GM18526 (cell line): ENCODE results near the gene HOTAIR.

Source experiments
- POLR2A ChIP-seq: IDR thresholded peaks from 3 replicates; pipeline ENCODE4 v1.6.1; 2011; ENCODE audit not compliant: insufficient read length; ENCODE audit errors: extremely low read depth

The HOTAIR gene

DNA sequence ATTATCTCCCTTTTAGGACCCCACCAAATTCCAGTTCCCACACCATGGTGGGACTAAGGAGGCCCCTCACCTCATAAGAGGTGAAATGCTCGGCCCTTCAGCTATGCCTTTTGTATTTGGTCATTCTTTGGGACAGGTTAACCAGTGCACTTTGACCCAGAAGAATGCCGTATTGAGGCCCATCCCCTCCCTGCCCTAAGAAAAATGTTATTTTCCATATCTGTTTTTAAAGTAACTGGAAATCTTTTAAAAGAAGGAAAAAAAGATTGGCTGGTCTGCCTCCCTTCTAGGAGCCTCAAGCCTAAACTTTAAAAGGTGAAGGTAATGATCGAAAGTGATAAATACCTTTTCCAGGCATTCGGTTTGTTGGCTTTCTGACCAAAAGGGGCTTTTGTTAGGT, 41.8 kb downstream of the HOTAIR start:
- no peak for TF ChIP-seq POLR2A

DNA sequence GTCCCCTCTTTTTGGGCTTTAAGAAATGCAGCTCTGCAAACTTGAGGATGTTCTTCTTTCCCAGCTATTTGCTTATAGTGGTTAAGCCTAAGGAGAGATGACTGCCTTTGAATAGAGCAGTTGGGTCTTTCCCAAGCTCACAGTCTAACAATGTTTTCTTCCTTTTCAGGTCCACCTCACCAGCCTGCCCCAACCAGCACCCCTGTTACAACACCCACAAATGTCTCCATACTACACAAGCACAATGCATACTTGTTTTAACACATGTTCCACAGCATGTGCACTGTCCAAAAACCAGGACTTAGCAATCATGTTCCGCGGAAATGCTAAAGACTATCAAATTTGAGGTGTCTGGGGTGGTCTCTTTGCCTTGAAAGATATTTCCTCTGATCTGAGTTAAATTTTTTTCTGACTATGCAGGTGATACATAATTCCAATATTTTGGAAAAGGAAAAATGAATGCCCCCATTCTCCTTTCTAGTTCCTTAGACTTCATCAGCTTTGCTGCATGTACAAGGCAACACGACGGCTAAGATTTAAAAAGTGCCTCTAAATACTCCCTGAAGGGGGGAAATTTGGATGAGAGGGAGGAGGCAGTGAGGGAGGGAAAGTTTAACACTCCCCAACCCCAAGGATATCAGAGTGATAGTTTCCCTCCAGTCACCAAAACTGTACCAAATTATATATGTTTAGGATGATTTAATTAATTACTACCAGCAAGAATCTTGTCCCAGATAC, 42.7 kb downstream of the HOTAIR start:
- no peak for TF ChIP-seq POLR2A

DNA sequence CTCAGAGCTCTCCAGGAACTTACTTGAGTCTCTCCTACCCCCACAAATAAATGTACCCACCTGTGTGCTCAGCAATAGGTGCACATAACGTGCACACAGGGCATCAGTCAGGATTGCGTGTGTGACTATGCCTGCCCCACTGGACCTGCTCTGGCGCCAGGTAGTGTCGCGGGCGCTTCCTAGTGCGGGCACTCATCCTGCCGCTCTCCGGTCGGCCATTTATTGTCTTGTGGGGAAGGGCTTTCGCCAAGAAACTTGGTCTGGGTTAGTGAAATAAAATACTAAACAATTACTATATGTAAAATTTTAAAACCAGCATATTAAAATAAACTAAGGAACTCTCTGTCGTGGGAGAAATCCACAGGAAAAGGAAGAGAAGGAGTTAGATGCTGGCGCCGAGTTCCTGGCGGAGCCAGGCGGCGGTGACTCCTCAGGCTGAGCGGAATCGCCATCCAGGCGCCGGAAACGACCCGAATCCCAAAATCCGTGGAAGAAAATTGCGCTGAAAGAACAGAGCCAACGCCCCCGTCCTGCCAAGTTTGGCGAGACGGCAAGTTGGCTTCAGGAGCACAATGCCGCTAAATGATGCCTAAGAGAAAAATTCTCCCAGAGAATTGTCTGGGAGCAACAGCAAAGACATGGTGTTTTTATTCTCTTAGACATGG, 44.0 kb downstream of the HOTAIR start:
- TF ChIP-seq POLR2A, result no peak

DNA sequence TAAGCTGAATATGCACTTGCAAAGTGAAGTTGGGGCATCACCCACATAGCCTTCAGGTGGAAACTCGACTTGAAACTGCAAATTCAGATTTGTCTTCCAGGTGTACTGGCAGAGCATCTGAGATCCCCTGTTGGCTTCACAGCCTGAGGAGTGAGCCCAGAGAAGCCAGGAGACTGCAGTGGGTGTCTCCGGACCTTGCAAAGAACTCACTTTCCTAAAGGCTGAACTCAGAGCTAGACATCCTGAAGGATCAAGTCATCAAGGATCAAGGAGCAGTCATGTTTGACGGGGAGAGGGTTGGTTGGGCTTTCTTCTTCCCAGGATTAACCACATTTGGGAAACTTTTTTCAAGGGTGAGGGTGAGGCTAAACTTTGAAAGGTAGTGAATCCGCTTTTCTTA, 45.2 kb downstream of the HOTAIR start:
- no peak for TF ChIP-seq POLR2A

DNA sequence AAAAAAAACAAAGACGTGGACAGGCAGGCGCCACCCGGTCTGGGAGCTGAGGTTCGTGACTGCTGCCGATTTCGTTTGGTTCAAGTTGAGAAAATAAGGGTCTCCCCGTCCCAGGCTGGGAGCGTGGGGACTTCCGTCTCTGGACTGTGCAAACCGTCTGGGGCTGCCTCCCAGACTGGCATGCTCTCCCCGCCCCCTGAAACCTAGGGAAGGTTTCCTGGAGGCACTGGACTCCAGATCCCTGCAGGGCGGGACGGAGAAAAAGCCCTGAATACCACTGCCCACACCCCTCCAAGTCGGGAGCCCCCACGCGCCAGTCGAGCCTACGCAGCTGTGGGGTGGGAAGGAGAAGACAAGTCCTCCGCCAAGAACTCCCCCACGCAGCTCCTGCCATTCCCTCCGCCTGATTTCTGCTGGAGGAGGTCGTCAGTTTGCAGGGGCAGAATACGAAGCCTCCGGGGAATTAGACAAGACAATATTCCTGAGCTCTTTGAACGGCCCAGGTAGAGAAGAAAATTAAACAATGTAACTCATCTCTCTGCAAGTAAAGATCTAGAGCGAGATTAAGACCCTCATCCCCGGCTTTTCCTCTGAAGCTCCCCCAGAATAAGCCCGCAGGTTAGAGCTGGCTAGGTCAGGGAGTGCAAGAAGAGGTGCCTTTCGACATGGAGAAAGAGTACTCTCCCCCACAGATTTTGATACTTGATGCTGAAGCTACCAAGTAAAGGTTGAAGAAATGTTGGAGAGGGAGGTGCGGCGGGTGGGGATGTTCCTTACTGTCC, 46.5 kb downstream of the HOTAIR start:
- no peak for TF ChIP-seq POLR2A

DNA sequence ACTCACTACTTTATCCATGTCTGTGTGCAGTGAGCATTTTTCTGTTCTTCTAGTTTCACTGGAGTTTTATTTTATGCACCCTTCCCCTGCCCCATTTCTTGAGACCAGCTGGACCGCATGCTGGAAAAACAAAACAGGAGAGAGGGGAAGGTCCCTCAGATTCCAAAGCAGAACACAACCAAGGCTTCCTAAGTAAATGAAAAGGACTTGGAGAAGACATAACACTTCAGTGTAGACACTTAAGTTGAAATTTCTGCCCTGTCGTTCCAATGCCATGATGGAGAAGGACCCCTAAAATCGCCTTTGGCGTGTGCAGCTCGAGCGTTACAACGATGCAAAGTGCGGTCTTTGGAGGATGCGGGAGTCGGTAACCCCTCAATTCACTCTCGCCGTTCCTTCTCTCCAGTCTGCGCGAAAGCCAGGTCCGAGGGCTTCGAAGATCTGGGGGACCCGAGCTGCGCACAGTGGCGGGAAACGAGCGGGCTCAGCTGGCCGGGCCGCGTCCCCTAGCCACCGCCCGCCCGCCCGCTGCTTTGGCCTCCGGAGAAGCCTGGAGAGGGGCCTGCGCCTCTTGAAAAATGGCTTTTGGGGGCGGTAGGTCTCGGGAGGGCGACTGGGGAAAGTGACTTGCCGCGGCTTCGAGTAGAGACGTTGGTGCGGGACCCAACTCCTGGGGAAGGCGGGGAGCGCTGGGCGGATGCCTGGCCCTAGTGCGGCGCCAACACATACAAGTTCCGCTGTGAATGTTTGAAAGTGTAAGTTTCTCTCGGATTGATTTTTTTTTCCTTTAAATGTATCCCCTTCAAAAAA, 47.3 kb downstream of the HOTAIR start:
- TF ChIP-seq POLR2A, result no peak

DNA sequence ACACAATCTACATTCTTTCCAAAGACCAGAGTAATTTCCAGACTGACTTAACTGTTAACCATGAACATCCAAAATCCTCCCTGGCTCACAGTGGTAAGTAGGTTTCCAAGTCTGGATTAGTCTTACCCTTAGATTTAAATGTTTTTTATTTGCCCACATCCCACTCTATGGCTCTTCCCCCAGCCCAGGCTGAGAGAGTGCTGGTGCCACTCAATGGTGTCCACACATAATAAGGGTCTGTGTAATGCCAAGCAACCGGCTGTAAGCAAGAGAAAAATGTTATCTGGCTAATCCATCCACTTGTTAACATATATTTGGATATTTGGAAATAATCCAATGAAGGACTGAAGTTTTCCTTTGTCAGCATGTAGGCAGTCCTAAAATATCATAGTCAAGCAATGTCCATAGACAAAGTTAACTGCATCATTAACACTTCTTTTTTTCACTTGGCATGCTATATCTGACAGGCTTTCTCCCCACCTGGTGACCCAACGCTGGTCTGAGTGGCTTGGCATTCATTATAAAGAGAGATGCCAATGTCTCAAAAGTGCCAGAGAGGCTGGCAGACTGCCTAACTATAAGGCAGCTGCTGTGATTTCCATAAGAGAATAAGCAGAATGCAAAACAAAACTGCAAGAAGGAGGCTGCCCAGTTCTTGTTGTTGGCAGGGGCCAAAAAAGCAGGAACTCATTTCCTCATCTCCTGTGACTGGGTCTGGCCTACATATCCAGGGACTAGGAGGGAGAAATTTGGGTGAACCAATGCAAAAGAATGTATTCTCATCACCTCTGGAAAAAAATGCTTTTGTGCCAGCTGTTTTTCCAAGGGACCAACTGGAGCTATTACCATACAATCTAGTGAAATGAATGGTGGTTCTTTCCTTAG, 50.0 kb downstream of the HOTAIR start:
- no peak for TF ChIP-seq POLR2A

DNA sequence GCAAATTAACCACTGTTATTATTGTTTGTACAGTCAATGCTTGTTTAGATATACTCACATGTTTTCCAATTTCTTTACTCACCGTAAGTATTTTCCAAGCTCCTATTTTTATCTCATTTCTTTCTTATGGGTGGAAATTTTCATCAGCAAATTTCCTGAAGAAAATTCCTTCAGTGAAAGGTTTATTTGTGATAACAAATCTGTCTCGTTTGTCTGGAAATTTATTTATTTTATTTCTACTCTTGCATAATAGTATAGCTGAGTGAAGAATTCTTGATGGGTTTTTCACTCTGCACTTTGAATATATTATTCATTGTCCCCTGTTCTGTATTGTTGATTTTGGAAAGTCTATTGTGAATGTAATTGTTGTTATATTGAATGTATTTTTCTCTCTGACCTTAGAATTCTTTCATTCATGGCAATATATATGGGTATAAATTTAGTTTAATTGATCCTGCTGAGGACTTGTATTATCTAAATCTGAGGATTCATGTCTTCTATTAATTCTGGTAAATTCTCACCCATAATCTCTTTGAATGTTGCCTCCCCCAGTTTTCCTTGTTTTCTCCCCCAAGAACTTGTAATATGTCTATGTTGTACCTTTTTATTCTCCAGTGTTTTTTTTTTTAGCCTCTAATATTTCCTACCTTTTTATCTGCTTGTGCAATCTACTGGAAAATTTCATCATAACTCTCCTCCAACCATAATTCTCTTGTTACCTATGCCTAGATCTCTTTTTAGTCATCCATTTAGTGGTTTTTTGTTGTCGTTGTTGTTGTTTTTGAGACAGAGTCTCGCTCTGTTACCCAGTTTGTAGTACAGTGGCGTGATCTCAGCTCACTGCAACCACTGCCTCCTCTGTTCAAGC, 57.7 kb downstream of the HOTAIR start:
- TF ChIP-seq POLR2A, result no peak
